Mucosa of rectum (tissue), 2 donors: ENCODE measurements around the gene ULBP3.
"Not testable (repeated sequence)": the region's sequence is repeated elsewhere in the genome, so short reads cannot be mapped to it uniquely, and the experiment has no call there.

Source experiments
- H3K27ac ChIP-seq, 2 donors: one replicate each; pipeline ENCODE4 v1.7.0; 2013; ENCODE audit warnings: inconsistent platforms in 2 of 2, low read depth in 2 of 2, low read length in 2 of 2
- H3K27me3 ChIP-seq, 2 donors: one replicate each; pipeline ENCODE4 v1.7.0; 2013; ENCODE audit warnings: low read length in 2 of 2; ENCODE audit not compliant: control insufficient read depth in 2 of 2, insufficient read depth in 2 of 2
- H3K36me3 ChIP-seq, 2 donors: one replicate each; pipeline ENCODE4 v1.7.0; 2013; ENCODE audit warnings: low read length in 2 of 2; ENCODE audit not compliant: control insufficient read depth in 2 of 2, insufficient read depth in 2 of 2
- H3K4me1 ChIP-seq, 2 donors: one replicate each; pipeline ENCODE4 v1.7.0; 2013; ENCODE audit warnings: low read length in 2 of 2, mild to moderate bottlenecking in 1 of 2; ENCODE audit not compliant: control insufficient read depth in 2 of 2, insufficient read depth in 2 of 2
- H3K4me3 ChIP-seq, 2 donors: one replicate each; pipeline ENCODE4 v1.7.0; 2013; ENCODE audit warnings: low read length in 2 of 2
- H3K9ac ChIP-seq, 2 donors: one replicate each; pipeline ENCODE4 v1.7.0; 2013; ENCODE audit warnings: low read length in 2 of 2, low read depth in 1 of 2, mild to moderate bottlenecking in 1 of 2
- H3K9me3 ChIP-seq, 2 donors: one replicate each; pipeline ENCODE4 v1.7.0; 2013; ENCODE audit warnings: low read length in 2 of 2; ENCODE audit not compliant: control insufficient read depth in 2 of 2
- donor health status: healthy.
- donor health status: Normal muscosa, but diverticular disease.

Gene ULBP3

GRCh38 chr6:150018846-150019580 is 49.9 kb downstream of the ULBP3 start:
- no peaks in the 10 kb centered on the region for H3K36me3 ChIP-seq
- no peak overlapping the region for H3K27ac ChIP-seq
- H3K9me3 ChIP-seq = no peaks in the 10 kb centered on the region
- H3K4me1 ChIP-seq = no peaks in the 10 kb centered on the region
- H3K27me3 ChIP-seq = peaks cover 23 to 26% of the 10 kb centered on the region in 2 donors
- H3K9ac ChIP-seq = no peak overlapping the region
- no peak overlapping the region for H3K4me3 ChIP-seq

- H3K4me3 ChIP-seq, H3K27ac ChIP-seq, H3K9ac ChIP-seq, H3K4me1 ChIP-seq, H3K9me3 ChIP-seq, H3K36me3 ChIP-seq: not testable (repeated sequence)
- H3K27me3 ChIP-seq = peaks cover 25 to 35% of the 10 kb centered on the region in 2 donors
These were observed 51.8 kb downstream of the ULBP3 start for GRCh38 chr6:150017186-150017521.

DNA sequence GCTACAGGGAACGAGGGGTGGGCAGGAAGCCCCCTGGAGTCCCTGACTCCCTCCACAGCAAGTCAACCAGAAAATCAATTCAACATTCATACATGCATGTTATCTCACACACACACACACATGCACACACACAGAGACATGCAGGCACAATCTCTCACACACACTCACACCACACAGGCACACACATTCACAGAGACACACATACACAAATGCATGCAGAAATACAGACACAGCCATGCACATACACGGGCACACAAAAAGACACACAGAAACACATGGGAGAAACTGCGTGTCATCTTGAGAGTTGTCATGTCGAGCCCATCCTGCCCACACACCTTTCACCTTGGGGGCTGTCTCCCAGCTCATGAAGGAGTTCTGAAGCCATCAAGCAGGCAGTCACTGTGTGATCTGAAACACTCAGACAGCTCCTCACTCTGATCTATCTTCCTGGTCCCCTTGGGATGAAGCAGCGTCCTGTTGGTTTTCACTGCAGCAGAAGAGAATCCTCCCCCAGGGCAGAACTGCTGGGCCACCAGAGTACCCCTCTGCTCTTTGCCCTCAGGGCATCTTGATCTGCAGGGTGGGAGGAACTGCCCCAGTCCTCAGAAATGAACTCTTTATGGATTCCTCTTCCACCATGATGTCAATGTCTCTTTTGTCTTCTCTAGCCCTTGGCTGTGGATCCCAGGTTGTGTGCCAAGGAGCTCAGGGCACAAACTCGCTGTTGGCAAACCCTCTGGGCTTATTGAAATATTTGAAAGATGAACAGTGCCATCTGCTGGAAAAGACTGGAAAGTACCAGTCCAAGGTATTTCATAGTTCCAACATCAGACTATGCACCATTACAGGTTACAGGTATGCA is 52.4 kb downstream of the ULBP3 start:
- no peak overlapping the region for H3K4me3 ChIP-seq
- peaks cover 27 to 37% of the 10 kb centered on the region in 2 donors for H3K27me3 ChIP-seq
- H3K36me3 ChIP-seq = no peaks in the 10 kb centered on the region
- no peak overlapping the region for H3K27ac ChIP-seq
- no peaks in the 10 kb centered on the region for H3K4me1 ChIP-seq
- H3K9me3 ChIP-seq = no peaks in the 10 kb centered on the region
- no peak overlapping the region for H3K9ac ChIP-seq

DNA sequence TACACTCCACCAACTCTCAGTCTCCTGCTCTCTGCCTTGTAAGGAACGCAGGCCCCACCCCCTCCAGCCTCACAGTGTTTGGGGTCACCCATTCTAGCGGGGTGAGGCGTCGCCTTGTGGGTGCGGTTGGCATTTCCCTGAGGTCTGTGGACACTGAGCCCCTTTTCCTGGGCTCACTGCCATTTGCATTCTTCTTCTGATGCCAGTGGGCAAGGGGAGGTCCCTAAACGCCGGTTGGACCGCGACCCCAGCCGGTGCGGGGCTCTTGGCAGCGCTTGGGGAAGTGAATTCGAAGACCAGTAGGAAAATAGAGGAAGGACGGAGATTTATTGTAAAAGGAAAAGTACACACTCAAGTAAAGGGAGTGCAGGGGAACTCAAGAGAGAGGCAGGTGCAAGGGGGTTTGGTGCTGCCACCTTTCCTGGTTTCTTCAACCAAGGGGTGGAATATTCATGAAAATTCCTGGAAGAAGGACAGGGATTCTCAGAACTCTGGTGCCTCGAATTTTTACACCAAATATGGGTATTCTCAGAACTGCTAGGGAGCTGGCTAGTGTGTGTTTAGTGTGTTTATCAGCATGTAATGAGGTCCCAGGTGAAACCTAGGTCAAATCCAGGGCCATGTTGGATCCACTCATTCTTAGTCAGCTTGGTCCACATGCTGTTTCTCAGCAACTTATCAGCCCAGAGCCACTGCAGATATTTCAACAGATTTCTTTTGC is 53.5 kb downstream of the ULBP3 start:
- H3K36me3 ChIP-seq, H3K9me3 ChIP-seq, H3K4me1 ChIP-seq, H3K9ac ChIP-seq, H3K27ac ChIP-seq, H3K4me3 ChIP-seq: not testable (repeated sequence)
- peaks cover 27 to 37% of the 10 kb centered on the region in 2 donors for H3K27me3 ChIP-seq

GRCh38 chr6:150014623-150015280 is 54.2 kb downstream of the ULBP3 start:
- not testable (repeated sequence) for H3K9ac ChIP-seq, H3K27ac ChIP-seq, H3K36me3 ChIP-seq, H3K9me3 ChIP-seq, H3K4me3 ChIP-seq, H3K4me1 ChIP-seq
- H3K27me3 ChIP-seq = peaks cover 28 to 41% of the 10 kb centered on the region in 2 donors

DNA sequence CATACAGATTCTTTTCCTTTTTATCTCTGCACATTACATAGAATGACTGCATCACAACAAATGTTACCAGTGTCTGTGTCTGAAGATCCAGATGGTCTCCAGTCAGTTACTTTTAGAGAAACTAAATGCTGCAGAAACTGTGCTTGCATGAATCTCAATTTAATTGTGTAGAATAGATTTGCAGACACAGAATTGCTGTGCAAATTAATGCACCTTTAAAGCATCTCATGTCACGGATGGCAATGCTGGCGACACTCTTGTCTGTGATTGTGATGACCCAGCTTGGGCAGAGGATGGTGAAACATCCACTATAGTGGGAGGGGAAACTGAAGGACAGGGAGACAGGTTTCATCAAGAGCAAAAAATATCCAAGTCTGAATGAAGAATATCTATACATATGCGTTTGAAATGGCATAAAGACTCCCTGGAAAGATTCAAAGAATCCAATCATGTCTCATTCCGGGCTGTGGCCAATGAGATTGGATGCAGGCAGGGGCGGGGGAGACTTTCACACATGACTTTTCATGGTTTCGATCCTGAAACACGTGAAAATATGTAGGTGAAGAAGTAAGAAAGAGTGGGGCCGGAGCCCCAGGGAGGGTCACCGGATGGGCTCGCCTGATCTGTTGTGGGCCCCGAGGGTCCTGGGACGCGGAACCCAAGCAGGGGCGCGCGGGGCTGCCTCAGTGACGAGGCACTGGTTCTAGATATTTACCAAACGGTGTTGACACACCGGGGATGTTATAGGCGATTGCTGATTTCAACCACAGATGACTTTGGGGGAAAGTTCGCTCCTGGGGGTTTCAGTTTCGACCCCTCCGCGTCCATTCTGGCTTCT is 54.9 kb downstream of the ULBP3 start:
- not testable (repeated sequence) for H3K27ac ChIP-seq, H3K9ac ChIP-seq, H3K9me3 ChIP-seq, H3K4me1 ChIP-seq, H3K4me3 ChIP-seq, H3K36me3 ChIP-seq
- peaks cover 26 to 41% of the 10 kb centered on the region in 2 donors for H3K27me3 ChIP-seq

GRCh38 chr6:150012846-150013784 is 55.8 kb downstream of the ULBP3 start:
- not testable (repeated sequence) for H3K4me3 ChIP-seq, H3K27ac ChIP-seq, H3K9me3 ChIP-seq, H3K36me3 ChIP-seq, H3K4me1 ChIP-seq, H3K9ac ChIP-seq
- peaks cover 25 to 46% of the 10 kb centered on the region in 2 donors for H3K27me3 ChIP-seq
